NCI-H748 (cell line): ENCODE data around the gene KDM3A.
A peak's percentile ranks its signal among the peaks of the same experiment; 100 is the strongest.

Experiments
- DNase-seq: peaks from one replicate; lab custom pipeline; 2025; ENCODE audit not compliant: unreplicated experiment; lab: John Stamatoyannopoulos, UW

Gene KDM3A

GRCh38 chr2:86430368-86430767 lies 10.8 kb upstream of the KDM3A start:
- no peak for DNase-seq

- no peak for DNase-seq
Observed at GRCh38 chr2:86433137-86433536, 8.0 kb upstream of the KDM3A start.

GRCh38 chr2:86434290-86434689 lies 6.9 kb upstream of the KDM3A start:
- DNase-seq: no peak

GRCh38 chr2:86435531-86435930 lies 5.6 kb upstream of the KDM3A start:
- no peak for DNase-seq

GRCh38 chr2:86436328-86436727 lies 4.8 kb upstream of the KDM3A start:
- no peak for DNase-seq

- DNase-seq: no peak
Observed at GRCh38 chr2:86439879-86440630, 1.1 kb upstream of the KDM3A start.

- DNase-seq: peak; percentile 37
Observed at GRCh38 chr2:86441392-86441881, 266 bp downstream of the KDM3A start.

- peak; percentile 51 for DNase-seq
Observed at GRCh38 chr2:86441882-86442641, 891 bp downstream of the KDM3A start.

- peak; percentile 78 for DNase-seq
Observed at GRCh38 chr2:86442642-86443005, 1.5 kb downstream of the KDM3A start.

- no peak for DNase-seq
Observed at GRCh38 chr2:86443631-86444350, 2.6 kb downstream of the KDM3A start.

GRCh38 chr2:86445436-86445835 lies 4.3 kb downstream of the KDM3A start:
- DNase-seq: no peak

GRCh38 chr2:86446060-86446459 lies 4.9 kb downstream of the KDM3A start:
- no peak for DNase-seq

- DNase-seq: no peak
Observed at GRCh38 chr2:86453836-86454235, 12.7 kb downstream of the KDM3A start.

- no peak for DNase-seq
Observed at GRCh38 chr2:86454238-86454637, 13.1 kb downstream of the KDM3A start.

- DNase-seq: no peak
Observed at GRCh38 chr2:86455181-86455580, 14.0 kb downstream of the KDM3A start.

- no peak for DNase-seq
Observed at GRCh38 chr2:86461042-86461743, 20.0 kb downstream of the KDM3A start.

GRCh38 chr2:86464652-86465051 lies 23.5 kb downstream of the KDM3A start:
- no peak for DNase-seq

- no peak for DNase-seq
Observed at GRCh38 chr2:86466306-86466705, 25.1 kb downstream of the KDM3A start.

- DNase-seq: no peak
Observed at GRCh38 chr2:86468162-86469033, 27.2 kb downstream of the KDM3A start.

- no peak for DNase-seq
Observed at GRCh38 chr2:86470890-86471289, 29.7 kb downstream of the KDM3A start.
